CD14-positive monocyte (primary cell): ENCODE measurements around the gene NOPCHAP1. TPM values are rescaled to one million over a fixed set of nuclear protein-coding genes. Genes with fewer than 3 reads are reported as not detected.

Experiments
- DNase-seq, 3 donors: peaks; one replicate each; pipeline ENCODE4 v3.0.0-alpha.2; 2011 to 2022
- H2AFZ ChIP-seq: 2 replicates; pipeline ENCODE4 v1.6.0; 2012; ENCODE audit warnings: mild to moderate bottlenecking, low read depth, low read length, inconsistent platforms; ENCODE audit not compliant: insufficient read depth, poor library complexity, severe bottlenecking
- H3K27ac ChIP-seq, 2 donors: 1 replicate in 1 of 2; 2 replicates in 1 of 2; pipeline ENCODE4 v1.5.1; 2012 to 2013; ENCODE audit warnings: low read length in 2 of 2, control low read depth in 1 of 2, inconsistent platforms in 1 of 2, low read depth in 1 of 2, mild to moderate bottlenecking in 1 of 2
- H3K27me3 ChIP-seq, 2 donors: one replicate each; pipeline versions ENCODE4 v1.6.0 to v1.6.1; 2011 to 2013; ENCODE audit warnings: low read length in 2 of 2; ENCODE audit not compliant: control insufficient read depth in 2 of 2, insufficient read depth in 2 of 2
- H3K36me3 ChIP-seq, 2 donors: replicated peaks in 1 of 2; 1 replicate in 1 of 2; 2 replicates in 1 of 2; pipeline versions ENCODE4 v1.5.1 to v1.6.1; 2012 to 2013; ENCODE audit warnings: low read length in 2 of 2, control low read depth in 1 of 2, inconsistent platforms in 1 of 2, mild to moderate bottlenecking in 1 of 2; ENCODE audit not compliant: insufficient read depth in 2 of 2, control insufficient read depth in 1 of 2
- H3K4me1 ChIP-seq, 2 donors: 1 replicate in 1 of 2; 2 replicates in 1 of 2; pipeline versions ENCODE4 v1.5.1 to v1.6.1; 2012 to 2013; ENCODE audit warnings: low read length in 2 of 2, control low read depth in 1 of 2, inconsistent platforms in 1 of 2, mild to moderate bottlenecking in 1 of 2, moderate library complexity in 1 of 2; ENCODE audit not compliant: insufficient read depth in 2 of 2, control insufficient read depth in 1 of 2
- H3K4me2 ChIP-seq: replicated peaks from 2 replicates; pipeline ENCODE3; 2012; ENCODE audit warnings: low read length, moderate library complexity, mild to moderate bottlenecking; ENCODE audit not compliant: poor library complexity, severe bottlenecking; ENCODE audit errors: extremely low read depth
- H3K4me3 ChIP-seq, 3 experiments: fragments of 200-600 bp in 1 of 3; sonication (generic) in 1 of 3; replicated peaks in 1 of 3; 1 replicate in 2 of 3; 2 replicates in 1 of 3; pipeline ENCODE4 v1.5.1; 2011 to 2013; ENCODE audit warnings: low read length in 3 of 3, mild to moderate bottlenecking in 3 of 3, control low read depth in 2 of 3, low read depth in 2 of 3, inconsistent platforms in 1 of 3, moderate library complexity in 1 of 3
- H3K79me2 ChIP-seq: 2 replicates; pipeline ENCODE4 v1.6.0; 2012; ENCODE audit warnings: mild to moderate bottlenecking, control low read depth, inconsistent platforms, low read length, moderate library complexity; ENCODE audit not compliant: insufficient read depth
- H3K9ac ChIP-seq: 2 replicates; pipeline ENCODE4 v1.6.0; 2017; ENCODE audit warnings: low read length, mild to moderate bottlenecking; ENCODE audit not compliant: insufficient read depth, poor library complexity, severe bottlenecking
- H3K9me3 ChIP-seq, 2 donors: replicated peaks in 1 of 2; 1 replicate in 1 of 2; 2 replicates in 1 of 2; pipeline versions ENCODE4 v1.5.1 to v1.6.1; 2012 to 2013; ENCODE audit warnings: low read length in 2 of 2, control low read depth in 1 of 2; ENCODE audit not compliant: control insufficient read depth in 1 of 2, insufficient read depth in 1 of 2
- H4K20me1 ChIP-seq: 2 replicates; pipeline ENCODE4 v1.6.0; 2012; ENCODE audit warnings: mild to moderate bottlenecking, low read length, control low read depth, moderate library complexity; ENCODE audit not compliant: insufficient read depth
- H3K27ac Mint-ChIP-seq, 7 donors: one replicate each; pipeline ENCODE4 v1.8.0; 2020; ENCODE audit warnings: mild to moderate bottlenecking in 7 of 7, mixed read lengths in 7 of 7, moderate library complexity in 6 of 7, inconsistent platforms in 2 of 7
- H3K27me3 Mint-ChIP-seq, 3 donors: one replicate each; pipeline ENCODE4 v1.8.0; 2021 to 2022; ENCODE audit warnings: low read depth in 3 of 3, mild to moderate bottlenecking in 3 of 3, mixed read lengths in 3 of 3, moderate library complexity in 3 of 3, inconsistent platforms in 1 of 3
- H3K36me3 Mint-ChIP-seq, 2 donors: one replicate each; pipeline ENCODE4 v1.8.0; 2020; ENCODE audit warnings: mixed read lengths in 2 of 2, inconsistent platforms in 1 of 2, mild to moderate bottlenecking in 1 of 2
- H3K4me1 Mint-ChIP-seq: one replicate; pipeline ENCODE4 v1.8.0; 2020; ENCODE audit warnings: mild to moderate bottlenecking, mixed read lengths
- H3K4me3 Mint-ChIP-seq, 2 donors: one replicate each; pipeline ENCODE4 v1.8.0; 2020; ENCODE audit warnings: mild to moderate bottlenecking in 2 of 2, mixed read lengths in 2 of 2, moderate library complexity in 1 of 2
- H3K9me3 Mint-ChIP-seq, 7 donors: one replicate each; pipeline ENCODE4 v1.8.0; 2020 to 2022; ENCODE audit warnings: mixed read lengths in 7 of 7, mild to moderate bottlenecking in 6 of 7, moderate library complexity in 6 of 7, inconsistent platforms in 2 of 7
- CTCF ChIP-seq: fragments of 200-600 bp; IDR thresholded peaks from one replicate; pipeline ENCODE4 v1.8.0; 2022; ENCODE audit warnings: antibody characterized with exemption, mild to moderate bottlenecking
- WGBS: methylation state at CpG from one replicate; pipeline ENCODE4 v1.1.5; 2013; ENCODE audit warnings: missing lambda C conversion rate; ENCODE audit not compliant: insufficient coverage; 5-methylcytosine and 5-hydroxymethylcytosine counted together
- intact Hi-C, 2 donors: fragments of 100-400 bp; cut with micrococcal nuclease; formaldehyde crosslinking; loops; one replicate each; pipeline versions ENCODE4 v1.15.0 to v1.15.1; 2023
- polyA plus RNA-seq, 3 donors: library from polyadenylated mRNA; depleted of rRNA in 1 of 3; unstranded in 2 of 3; stranded (reverse) in 1 of 3; fragments of 300-500 nt in 2 of 3; fragments of >200 nt in 1 of 3; fragmentation: Illumina TruSeq in 2 of 3; gene quantifications; 1 replicate in 2 of 3; 2 replicates in 1 of 3; pipeline ENCODE4 v1.2.3, GENCODE V29; 2012 to 2021

The NOPCHAP1 gene
- polyA plus RNA-seq, 3 donors = 2.6 to 14.0 (median 12.0) TPM

GRCh38 chr12:104973250-104973649 is 12.9 kb upstream of the NOPCHAP1 start:
- Histone ChIP-seq H3K9me3 (no peaks in the 10 kb centered on the region), H3K4me3 (no peak overlapping the region), H3K79me2 (no peaks in the 10 kb centered on the region), H3K4me2 (no peak overlapping the region), H4K20me1 (no peaks in the 10 kb centered on the region), H2AFZ (no peak overlapping the region), H3K4me1 (peaks cover 35 to 38% of the 10 kb centered on the region in 2 donors), H3K27me3 (no peaks in the 10 kb centered on the region), H3K27ac (no peak overlapping the region), H3K9ac (no peak overlapping the region), H3K36me3 (no peaks in the 10 kb centered on the region)
- no peak for TF ChIP-seq CTCF
- Mint-ChIP-seq H3K4me1 (peaks cover 40% of the 10 kb centered on the region), H3K9me3 (peaks cover 0 to 4% (median 0%) of the 10 kb centered on the region in 7 donors), H3K27ac (no peak overlapping the region), H3K36me3 (no peaks in the 10 kb centered on the region), H3K27me3 (peaks cover 0 to 4% (median 1%) of the 10 kb centered on the region in 3 donors), H3K4me3 (no peak overlapping the region)
- no CpG with 5 or more reads among the region's 5 CpGs for WGBS
- no peak for DNase-seq
- intact Hi-C loops = no loop called here

GRCh38 chr12:104974626-104975290 is 11.4 kb upstream of the NOPCHAP1 start:
- no peak for TF ChIP-seq CTCF
- H3K9me3 ChIP-seq = no peaks in the 10 kb centered on the region
- H3K9me3 Mint-ChIP-seq = peaks cover 0 to 4% (median 0%) of the 10 kb centered on the region in 7 donors
- peak overlapping the region; percentile 51 for H3K4me2 ChIP-seq
- H3K4me1 Mint-ChIP-seq = peaks cover 40% of the 10 kb centered on the region
- H3K27me3 ChIP-seq = no peaks in the 10 kb centered on the region
- DNase-seq = peak; percentile 82 to 93 (median 90)
- H3K9ac ChIP-seq = no peak overlapping the region
- intact Hi-C loops = no loop called here
- no peak overlapping the region for H3K4me3 Mint-ChIP-seq
- peak overlapping the region; percentile 62 to 93 (median 86) for H3K27ac Mint-ChIP-seq
- peaks cover 0 to 4% (median 3%) of the 10 kb centered on the region in 3 donors for H3K27me3 Mint-ChIP-seq
- H3K36me3 Mint-ChIP-seq = no peaks in the 10 kb centered on the region
- H3K4me1 ChIP-seq = peaks cover 35 to 38% of the 10 kb centered on the region in 2 donors
- no peaks in the 10 kb centered on the region for H3K79me2 ChIP-seq
- whole genome bisulfite sequencing = 30% methylated on average over 2 of the region's 7 CpGs
- H4K20me1 ChIP-seq = no peaks in the 10 kb centered on the region
- peak overlapping the region; percentile 29 to 55 for H3K27ac ChIP-seq
- H3K36me3 ChIP-seq = no peaks in the 10 kb centered on the region
- peak overlapping the region in 1 of 3 experiments; percentile 26 for H3K4me3 ChIP-seq
- H2AFZ ChIP-seq = no peak overlapping the region
